Measurements from ENCODE around the gene COL23A1.
"Not testable (repeated sequence)": the region's sequence is repeated elsewhere in the genome, so short reads cannot be mapped to it uniquely, and the experiment has no call there.

The COL23A1 gene

GRCh38 chr5:178204935-178205748 lies 385.1 kb downstream of the COL23A1 start:
- H3K27me3 Mint-ChIP-seq: no peaks in the 10 kb centered on the region
- peaks cover 30% of the 10 kb centered on the region for H3K4me1 Mint-ChIP-seq (ENCODE audit: low read depth)
- peak overlapping the region; percentile 92 for H3K27ac Mint-ChIP-seq
- no peaks in the 10 kb centered on the region for H3K9me3 Mint-ChIP-seq (ENCODE audit: low read depth)
- H3K36me3 Mint-ChIP-seq: peaks cover 17% of the 10 kb centered on the region
- H3K4me3 Mint-ChIP-seq: peak overlapping the region; percentile 97

- Mint-ChIP-seq H3K4me1 (ENCODE audit: low read depth) (peaks cover 30% of the 10 kb centered on the region), H3K27me3 (no peaks in the 10 kb centered on the region), H3K9me3 (ENCODE audit: low read depth) (no peaks in the 10 kb centered on the region), H3K4me3 (peak within 1 kb of the TSS; percentile 97), H3K27ac (peak within 1 kb of the TSS; percentile 99), H3K36me3 (peaks cover 17% of the 10 kb centered on the region)
These were observed 385.8 kb downstream of the COL23A1 start, which contains the start of gene HNRNPAB for GRCh38 chr5:178204182-178204934. Gene HNRNPAB (plus strand): TSS chr5:178204533. CDS start chr5:178204838, 305 bp downstream.

- H3K27me3 Mint-ChIP-seq: no peaks in the 10 kb centered on the region
- peak overlapping the region; percentile 97 for H3K4me3 Mint-ChIP-seq
- H3K4me1 Mint-ChIP-seq (ENCODE audit: low read depth): peaks cover 27% of the 10 kb centered on the region
- peaks cover 17% of the 10 kb centered on the region for H3K36me3 Mint-ChIP-seq
- H3K9me3 Mint-ChIP-seq (ENCODE audit: low read depth): no peaks in the 10 kb centered on the region
- H3K27ac Mint-ChIP-seq: peak overlapping the region; percentile 99
These were observed 386.5 kb downstream of the COL23A1 start for GRCh38 chr5:178203670-178204181.

- Mint-ChIP-seq H3K4me3 (peak overlapping the region; percentile 77), H3K9me3 (ENCODE audit: low read depth) (no peaks in the 10 kb centered on the region), H3K27me3 (no peaks in the 10 kb centered on the region), H3K4me1 (ENCODE audit: low read depth) (peaks cover 19% of the 10 kb centered on the region), H3K27ac (no peak overlapping the region), H3K36me3 (peaks cover 14% of the 10 kb centered on the region)
These were observed 387.7 kb downstream of the COL23A1 start for GRCh38 chr5:178202541-178202940.

GRCh38 chr5:178201927-178202235 lies 388.3 kb downstream of the COL23A1 start:
- Mint-ChIP-seq H3K4me3 (peak overlapping the region; percentile 51), H3K27ac (no peak overlapping the region), H3K27me3 (no peaks in the 10 kb centered on the region), H3K9me3 (ENCODE audit: low read depth) (no peaks in the 10 kb centered on the region), H3K4me1 (ENCODE audit: low read depth) (peaks cover 14% of the 10 kb centered on the region), H3K36me3 (peaks cover 12% of the 10 kb centered on the region)

- no peak overlapping the region for H3K27ac Mint-ChIP-seq
- no peaks in the 10 kb centered on the region for H3K9me3 Mint-ChIP-seq (ENCODE audit: low read depth)
- H3K4me1 Mint-ChIP-seq (ENCODE audit: low read depth): peaks cover 10% of the 10 kb centered on the region
- peaks cover 9% of the 10 kb centered on the region for H3K36me3 Mint-ChIP-seq
- H3K27me3 Mint-ChIP-seq: no peaks in the 10 kb centered on the region
- peak overlapping the region; percentile 51 for H3K4me3 Mint-ChIP-seq
These were observed 388.8 kb downstream of the COL23A1 start for GRCh38 chr5:178201221-178201926.

GRCh38 chr5:178199581-178200434 lies 390.4 kb downstream of the COL23A1 start:
- no peaks in the 10 kb centered on the region for H3K27me3 Mint-ChIP-seq
- H3K27ac Mint-ChIP-seq: no peak overlapping the region
- peaks cover 2% of the 10 kb centered on the region for H3K36me3 Mint-ChIP-seq
- peaks cover 2% of the 10 kb centered on the region for H3K4me1 Mint-ChIP-seq (ENCODE audit: low read depth)
- no peaks in the 10 kb centered on the region for H3K9me3 Mint-ChIP-seq (ENCODE audit: low read depth)
- H3K4me3 Mint-ChIP-seq: no peak overlapping the region

GRCh38 chr5:178198706-178199105 lies 391.5 kb downstream of the COL23A1 start:
- no peak overlapping the region for H3K4me3 Mint-ChIP-seq
- no peaks in the 10 kb centered on the region for H3K36me3 Mint-ChIP-seq
- peaks cover 7% of the 10 kb centered on the region for H3K4me1 Mint-ChIP-seq (ENCODE audit: low read depth)
- H3K9me3 Mint-ChIP-seq (ENCODE audit: low read depth): no peaks in the 10 kb centered on the region
- no peaks in the 10 kb centered on the region for H3K27me3 Mint-ChIP-seq
- no peak overlapping the region for H3K27ac Mint-ChIP-seq

GRCh38 chr5:178198151-178198550 lies 392.0 kb downstream of the COL23A1 start:
- H3K27ac Mint-ChIP-seq; H3K9me3 Mint-ChIP-seq (ENCODE audit: low read depth); H3K27me3 Mint-ChIP-seq; H3K4me3 Mint-ChIP-seq; H3K36me3 Mint-ChIP-seq: not testable (repeated sequence)
- peaks cover 11% of the 10 kb centered on the region for H3K4me1 Mint-ChIP-seq (ENCODE audit: low read depth)

GRCh38 chr5:178196986-178197385 lies 393.2 kb downstream of the COL23A1 start:
- Mint-ChIP-seq H3K4me3 (no peak overlapping the region), H3K9me3 (ENCODE audit: low read depth) (no peaks in the 10 kb centered on the region), H3K27ac (no peak overlapping the region), H3K27me3 (peaks cover 7% of the 10 kb centered on the region), H3K36me3 (peaks cover 3% of the 10 kb centered on the region), H3K4me1 (ENCODE audit: low read depth) (peaks cover 11% of the 10 kb centered on the region)

- no peak overlapping the region for H3K4me3 Mint-ChIP-seq
- H3K27ac Mint-ChIP-seq: no peak overlapping the region
- peaks cover 11% of the 10 kb centered on the region for H3K4me1 Mint-ChIP-seq (ENCODE audit: low read depth)
- peaks cover 3% of the 10 kb centered on the region for H3K36me3 Mint-ChIP-seq
- H3K9me3 Mint-ChIP-seq (ENCODE audit: low read depth): no peaks in the 10 kb centered on the region
- H3K27me3 Mint-ChIP-seq: peaks cover 7% of the 10 kb centered on the region
These were observed 393.8 kb downstream of the COL23A1 start for GRCh38 chr5:178196281-178196812.

- Mint-ChIP-seq H3K4me1 (ENCODE audit: low read depth) (peaks cover 11% of the 10 kb centered on the region), H3K27ac (no peak overlapping the region), H3K9me3 (ENCODE audit: low read depth) (no peaks in the 10 kb centered on the region), H3K36me3 (peaks cover 3% of the 10 kb centered on the region), H3K27me3 (peaks cover 7% of the 10 kb centered on the region), H3K4me3 (no peak overlapping the region)
These were observed 396.2 kb downstream of the COL23A1 start for GRCh38 chr5:178194026-178194425.

GRCh38 chr5:178193251-178193809 lies 396.9 kb downstream of the COL23A1 start:
- Mint-ChIP-seq H3K9me3 (ENCODE audit: low read depth) (no peaks in the 10 kb centered on the region), H3K4me3 (no peak overlapping the region), H3K27me3 (peaks cover 7% of the 10 kb centered on the region), H3K27ac (no peak overlapping the region), H3K4me1 (ENCODE audit: low read depth) (peaks cover 11% of the 10 kb centered on the region), H3K36me3 (peaks cover 3% of the 10 kb centered on the region)

GRCh38 chr5:178192787-178193186 lies 397.4 kb downstream of the COL23A1 start:
- peaks cover 11% of the 10 kb centered on the region for H3K4me1 Mint-ChIP-seq (ENCODE audit: low read depth)
- peaks cover 3% of the 10 kb centered on the region for H3K36me3 Mint-ChIP-seq
- H3K27ac Mint-ChIP-seq: peak overlapping the region; percentile 17
- H3K4me3 Mint-ChIP-seq: no peak overlapping the region
- peaks cover 7% of the 10 kb centered on the region for H3K27me3 Mint-ChIP-seq
- H3K9me3 Mint-ChIP-seq (ENCODE audit: low read depth): no peaks in the 10 kb centered on the region

Data from activated naive CD8-positive, alpha-beta T cell (primary cell).